Muscle of back (tissue), 11 donors: ENCODE results near the gene IRX2. TPM values are rescaled to one million over a fixed set of nuclear protein-coding genes. Genes with fewer than 3 reads are reported as not detected.
A peak's percentile ranks its signal among the peaks of the same experiment; 100 is the strongest.

Experiments
- DNase-seq, 3 donors: peaks; one replicate each; pipeline versions ENCODE4 v3.0.0 to v3.0.0-alpha.2; 2013
- polyA plus RNA-seq, 10 donors: library from polyadenylated mRNA; unstranded; fragments of 120-200 nt; gene quantifications; one replicate each; pipeline ENCODE4 v1.2.1, GENCODE V29; 2013; ENCODE audit not compliant: insufficient read length in 10 of 10

The IRX2 gene
- polyA plus RNA-seq, 10 donors, result 0.10 to 23.6 (median 0.20) TPM

DNA sequence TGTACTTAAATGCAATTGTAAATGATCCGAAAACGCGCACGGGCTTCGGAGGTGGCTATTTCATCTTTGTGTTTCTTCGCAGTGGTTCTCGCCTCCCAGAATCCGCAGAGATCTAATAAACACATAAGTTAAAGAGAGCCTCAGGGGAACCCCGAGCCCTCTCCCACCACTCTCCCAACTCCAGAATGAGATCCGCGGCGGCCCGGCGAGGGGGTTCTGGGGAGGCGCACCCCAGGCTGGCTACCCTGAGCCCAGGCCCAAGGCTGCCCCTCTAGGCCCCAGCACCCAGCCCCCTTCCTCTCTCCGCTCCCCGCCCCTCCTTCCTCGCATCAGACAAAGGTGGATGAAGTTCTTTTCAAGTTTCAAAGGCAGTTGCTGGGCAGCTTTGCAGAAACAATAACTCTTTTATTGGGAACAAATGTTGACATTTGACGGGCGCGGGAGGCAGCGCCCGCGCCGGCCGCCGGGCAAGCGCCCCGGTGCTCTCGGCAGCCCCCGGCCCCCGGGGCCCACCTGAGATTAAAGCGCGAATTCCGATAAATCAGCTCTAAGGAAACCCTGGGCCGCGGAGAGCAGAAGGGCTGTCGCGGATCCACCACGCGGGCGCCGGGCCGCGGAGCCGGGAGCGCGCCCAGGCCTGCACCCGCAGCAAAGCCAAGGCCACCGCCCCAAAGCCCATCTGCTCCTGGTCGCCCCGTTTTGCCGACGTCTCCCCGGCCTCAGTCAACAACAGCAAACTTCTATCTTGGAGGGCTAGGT, 8.4 kb downstream of the IRX2 start:
- peak in 1 of 3 donors; percentile 10 for DNase-seq

DNA sequence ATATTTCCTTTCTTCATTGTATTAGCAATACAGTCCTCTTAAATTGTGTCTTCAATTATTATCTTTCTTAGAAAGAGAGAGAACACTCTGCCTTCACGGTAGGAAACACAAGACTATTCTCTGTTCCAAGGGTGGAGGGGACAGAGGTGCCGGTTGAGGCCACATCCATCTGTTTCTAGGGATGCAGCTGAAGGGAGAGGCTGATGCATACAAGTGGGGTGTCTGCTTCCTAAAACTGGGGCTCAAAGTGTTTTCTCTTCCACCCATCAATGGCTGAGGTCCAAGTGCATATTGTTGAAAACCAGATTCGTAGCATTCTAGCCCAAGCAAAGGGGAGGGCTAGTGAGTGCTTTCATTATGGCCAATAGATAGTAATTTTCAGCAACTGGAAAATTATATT, 9.5 kb downstream of the IRX2 start:
- DNase-seq, result peak in 1 of 3 donors; percentile 36

DNA sequence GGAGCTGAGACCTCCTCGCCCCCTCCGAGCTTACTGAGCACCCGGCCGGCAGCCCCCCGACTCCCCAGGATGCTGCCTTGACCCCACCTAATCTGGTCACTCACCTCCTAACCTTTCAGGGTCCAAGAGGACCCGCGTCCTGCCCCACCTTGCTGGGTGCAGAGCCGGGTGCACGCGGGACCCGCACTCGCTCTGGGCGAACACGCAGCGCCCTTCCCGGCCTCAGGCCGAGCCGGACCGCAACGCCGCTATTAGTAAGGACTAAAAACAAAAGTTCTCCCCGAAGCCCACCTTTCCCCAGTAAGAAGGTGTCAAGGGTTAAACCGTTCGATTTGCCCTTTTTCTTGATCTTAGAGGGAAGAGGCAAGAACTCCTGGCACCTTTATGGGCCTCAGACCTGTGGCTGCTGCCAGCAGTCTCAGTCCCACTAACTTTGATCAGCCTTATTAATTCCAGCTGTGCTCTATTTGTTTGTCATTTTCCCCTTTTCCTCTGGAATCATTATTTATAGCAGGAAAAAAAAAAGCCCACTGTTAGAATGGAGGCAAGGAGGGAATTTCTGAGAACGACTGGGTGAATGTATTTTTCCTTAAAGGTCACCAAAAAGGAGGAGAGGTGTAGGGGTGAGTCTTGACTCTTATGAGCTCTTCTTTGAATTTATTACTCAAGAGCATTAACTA, 10.5 kb downstream of the IRX2 start:
- peak in 1 of 3 donors; percentile 34 for DNase-seq

DNA sequence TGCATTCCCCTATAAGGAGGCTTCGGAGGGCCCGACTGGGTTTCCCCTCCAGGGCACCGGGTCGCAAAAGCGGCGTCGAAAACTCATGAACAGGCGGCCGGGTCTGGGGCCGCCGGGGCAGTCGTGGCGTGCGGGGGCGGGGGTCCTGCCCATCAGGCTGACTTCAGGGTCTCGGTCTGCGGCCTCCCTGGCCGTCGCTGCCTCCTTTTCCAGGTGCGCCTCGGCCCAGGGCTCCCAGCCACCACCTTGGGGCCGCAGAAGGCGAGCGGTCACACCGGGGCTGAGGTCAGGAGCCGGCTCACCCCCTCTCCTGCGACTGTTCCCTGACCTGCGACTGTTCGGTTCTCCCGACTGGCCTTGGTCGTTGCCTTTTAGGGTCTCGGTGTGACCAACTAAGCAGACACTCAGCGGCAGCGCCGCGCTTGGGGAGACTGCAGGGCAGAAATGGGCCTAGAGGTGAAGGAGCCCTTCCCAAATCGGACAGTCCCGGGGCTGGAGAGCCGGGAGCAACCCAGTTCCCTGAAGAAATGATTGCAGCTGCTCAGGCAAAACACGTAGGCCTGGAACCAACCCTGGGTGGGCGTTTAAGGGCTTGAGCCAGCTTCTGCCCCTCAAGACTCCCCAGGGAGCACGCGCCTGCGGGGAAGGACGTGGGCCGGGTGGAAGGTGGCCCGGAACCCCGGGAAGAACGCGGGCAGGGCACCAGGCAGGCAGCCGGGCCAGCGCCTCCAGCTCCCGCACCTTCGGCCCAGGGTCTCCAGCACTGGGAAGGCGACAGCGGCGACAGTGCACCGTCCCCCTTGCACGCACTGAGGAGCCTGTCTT, 11.2 kb downstream of the IRX2 start:
- peak in 1 of 3 donors; percentile 16 for DNase-seq

DNA sequence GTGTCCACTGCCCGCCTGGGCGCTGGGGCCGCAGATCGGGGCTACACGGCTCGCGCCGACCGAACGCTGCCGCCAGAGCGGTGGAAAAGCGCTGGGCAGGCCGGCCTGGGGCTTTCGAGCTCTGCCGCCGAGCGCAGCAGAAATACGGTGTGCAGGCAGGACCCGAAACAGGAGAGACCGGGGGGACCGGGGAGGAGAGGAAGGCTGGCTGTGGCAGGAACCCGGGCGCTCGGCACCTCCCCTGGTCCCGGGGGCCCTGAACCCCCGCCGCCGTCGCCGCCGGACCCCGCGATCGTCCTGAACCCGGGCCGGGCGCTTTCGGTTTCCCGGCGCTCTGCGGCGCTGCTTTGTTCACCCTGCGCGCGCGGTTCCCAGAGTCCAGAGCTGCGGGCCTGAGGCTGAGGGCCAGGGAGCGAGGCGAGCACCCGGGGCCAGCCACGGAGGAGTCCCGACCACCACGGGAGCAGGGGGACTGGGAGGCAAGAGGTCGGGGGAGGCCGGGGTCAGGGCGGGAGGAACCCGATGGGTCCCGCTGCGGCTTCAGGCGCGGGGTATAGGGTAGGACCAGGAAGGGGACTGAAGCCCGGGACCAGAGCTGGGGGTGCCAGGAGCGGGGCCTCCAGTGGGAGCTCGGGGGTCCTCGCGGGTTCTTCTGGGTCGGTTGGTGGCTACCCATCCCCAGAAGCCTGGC, 12.0 kb downstream of the IRX2 start:
- peak in 1 of 3 donors; percentile 60 for DNase-seq

DNA sequence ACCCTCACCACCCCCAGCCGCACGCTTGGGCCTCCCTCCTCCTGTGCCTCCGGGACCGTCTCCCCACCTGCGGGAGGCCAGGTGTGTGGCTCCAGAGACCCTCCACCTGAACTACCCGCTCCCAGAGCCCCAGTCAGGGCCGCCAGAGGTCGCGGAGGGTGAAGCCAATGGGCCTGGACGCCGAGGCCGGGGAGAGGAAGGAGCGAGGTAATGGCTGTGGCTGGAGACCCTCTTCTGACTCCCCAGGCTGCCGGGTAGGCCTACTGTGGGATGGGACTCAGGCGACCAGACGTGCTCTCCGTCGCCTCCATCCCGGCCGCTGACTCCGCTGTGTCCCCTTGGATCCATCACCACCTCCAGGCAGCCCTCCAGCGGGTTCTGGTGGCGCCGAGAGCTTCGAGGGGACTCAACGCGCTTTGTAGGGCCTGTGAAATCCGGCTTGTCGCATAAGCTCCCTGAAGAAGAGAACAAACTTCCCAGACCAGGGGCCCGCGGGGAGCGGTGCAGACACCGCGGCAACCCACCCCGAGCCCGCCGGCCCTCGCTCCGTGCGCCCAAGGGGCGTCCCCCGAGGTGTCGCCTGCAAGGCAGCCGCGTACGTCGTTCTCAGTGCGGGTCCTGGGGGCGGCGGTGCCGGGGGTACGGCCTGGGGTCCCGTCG, 12.6 kb downstream of the IRX2 start:
- no peak for DNase-seq

DNA sequence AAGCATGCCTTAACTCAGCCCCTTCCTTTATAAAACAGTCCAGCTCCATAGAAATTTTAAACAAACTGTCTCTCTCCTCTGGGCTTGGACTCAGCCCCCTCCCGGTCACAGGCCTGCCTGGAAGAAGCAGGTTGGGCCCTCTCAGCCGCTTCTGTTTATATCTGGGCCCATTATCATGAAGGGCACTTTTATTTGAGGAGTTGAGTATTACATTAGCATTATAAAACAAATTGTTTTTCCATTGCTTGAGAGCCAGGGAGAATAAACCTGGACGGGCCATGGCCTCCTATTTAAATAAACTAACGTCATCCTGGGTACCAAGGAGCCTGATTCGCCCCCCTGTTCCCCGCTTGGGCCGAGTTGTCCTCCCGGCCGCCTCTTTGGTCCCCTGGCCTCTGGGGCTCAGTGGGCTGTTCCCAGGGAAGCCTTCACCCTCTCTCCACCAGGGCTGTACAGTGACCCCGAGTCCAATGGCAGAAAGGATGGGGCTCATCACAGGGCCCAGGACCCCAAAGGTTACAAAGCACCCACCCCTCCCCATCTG, 13.2 kb downstream of the IRX2 start:
- no peak for DNase-seq

DNA sequence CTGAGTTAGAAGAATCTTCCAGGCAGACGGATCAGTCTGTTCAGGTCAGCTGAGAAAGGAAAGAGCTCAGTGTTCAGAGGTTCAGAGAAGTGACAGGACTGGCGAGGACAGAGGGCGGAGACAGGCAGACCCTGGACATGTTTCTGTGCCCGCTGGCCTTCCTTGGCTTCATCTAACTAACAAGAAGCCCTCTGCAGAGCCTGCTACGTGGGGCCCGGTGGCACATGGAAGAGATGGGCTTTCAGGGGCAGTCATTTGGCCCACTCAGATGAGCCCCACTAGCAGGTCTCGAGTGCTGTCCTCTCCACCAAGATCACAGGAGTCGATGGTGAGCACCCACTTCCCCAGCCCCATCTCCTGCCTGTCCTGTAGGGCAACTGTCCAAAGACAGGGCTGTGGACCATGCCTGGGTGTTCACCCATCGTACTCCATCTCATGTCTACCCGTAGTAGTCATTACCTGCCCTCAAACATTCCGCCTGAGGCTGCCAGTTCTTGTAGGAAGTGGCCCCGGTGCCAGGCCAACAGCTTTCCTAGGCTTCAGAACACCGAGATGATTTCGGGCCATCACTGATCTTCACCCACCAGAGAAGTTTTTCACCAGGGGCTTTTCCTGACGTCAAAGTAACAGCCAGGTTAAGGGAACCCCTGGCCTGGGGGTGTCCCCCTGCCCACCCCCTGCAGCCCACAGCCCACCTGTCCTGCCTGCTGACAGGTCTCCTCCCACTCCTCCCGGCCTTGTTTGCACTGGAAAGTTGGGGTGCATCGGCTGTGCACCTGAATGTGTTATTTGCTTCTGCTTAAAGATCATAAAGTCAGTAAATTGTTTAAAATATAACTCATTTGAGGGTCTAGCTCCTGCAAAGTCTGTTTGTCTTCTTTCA, 14.0 kb downstream of the IRX2 start:
- DNase-seq, result no peak

DNA sequence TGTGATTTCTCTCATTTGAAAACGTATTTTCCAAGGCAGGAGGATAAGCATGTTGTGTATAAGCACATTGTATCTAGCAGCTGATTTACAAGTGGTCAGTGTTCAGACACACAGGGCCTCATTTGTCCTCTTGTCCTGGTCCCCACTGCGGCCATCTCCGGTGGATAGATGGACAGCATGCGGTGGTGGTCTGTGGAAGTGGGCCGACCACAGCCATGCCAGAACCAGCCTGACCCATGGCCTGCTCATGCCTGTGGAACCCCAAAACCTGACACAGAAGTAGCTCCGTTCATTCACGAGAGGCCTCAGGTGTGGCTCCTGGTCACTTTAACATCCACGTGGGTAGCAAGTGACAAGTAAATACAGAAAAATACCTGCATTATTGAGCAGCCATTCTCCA, 14.6 kb downstream of the IRX2 start:
- no peak for DNase-seq

DNA sequence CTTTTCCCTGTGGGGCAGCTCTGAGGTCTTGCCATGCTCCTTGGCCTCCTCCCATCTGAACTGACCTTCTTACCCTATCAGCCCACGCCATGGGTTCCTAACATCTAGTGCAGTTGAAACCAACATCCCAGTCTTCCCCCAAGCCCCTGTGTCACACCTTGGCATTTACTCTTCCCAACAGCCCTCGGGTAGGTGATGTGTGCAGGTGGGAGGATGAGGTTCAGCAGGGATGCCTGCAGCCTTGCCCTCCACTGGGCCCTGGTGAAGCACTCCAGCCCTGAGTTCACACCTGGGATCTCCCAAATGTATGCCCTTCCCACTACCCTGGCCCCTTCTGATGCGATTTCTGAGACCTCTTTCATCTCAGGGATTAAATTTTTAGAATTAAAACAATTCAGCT, 15.5 kb downstream of the IRX2 start:
- no peak for DNase-seq

DNA sequence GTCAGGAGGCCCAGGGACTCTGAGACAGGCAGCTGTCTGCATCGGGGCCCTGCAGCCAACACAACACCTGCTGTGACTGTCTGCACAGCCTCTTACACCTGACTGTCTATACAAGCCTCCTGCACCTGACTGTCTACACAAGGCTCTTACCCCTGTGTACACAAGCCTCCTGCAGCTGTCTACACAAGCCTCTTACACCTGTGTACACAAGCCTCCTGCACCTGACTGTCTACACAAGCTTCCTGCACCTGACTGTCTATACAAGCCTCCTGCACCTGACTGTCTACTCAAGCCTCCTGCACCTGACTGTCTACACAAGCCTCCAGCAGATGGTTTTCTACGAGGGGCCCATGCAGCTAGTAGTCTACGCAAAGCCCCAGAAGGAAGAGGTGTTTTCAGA, 18.6 kb downstream of the IRX2 start:
- no peak for DNase-seq

DNA sequence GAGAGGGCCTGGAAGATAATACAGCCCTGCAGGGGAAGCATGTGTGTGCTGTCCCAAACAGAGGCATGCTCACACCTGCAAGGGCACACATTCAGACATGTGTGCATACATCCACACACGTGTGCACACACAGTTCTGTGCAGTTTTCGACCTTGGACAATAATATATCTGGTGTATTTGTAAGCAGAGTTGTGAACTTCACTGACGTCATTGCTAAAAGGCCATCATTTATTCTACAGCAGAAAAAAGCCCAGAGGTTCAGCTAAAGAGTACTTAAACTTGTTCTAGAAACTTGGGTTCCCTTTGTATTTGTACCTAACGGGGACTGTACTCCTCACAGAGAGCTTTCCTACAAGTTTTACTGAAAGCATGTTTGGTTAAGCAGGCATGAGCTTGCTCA, 19.5 kb downstream of the IRX2 start:
- no peak for DNase-seq

DNA sequence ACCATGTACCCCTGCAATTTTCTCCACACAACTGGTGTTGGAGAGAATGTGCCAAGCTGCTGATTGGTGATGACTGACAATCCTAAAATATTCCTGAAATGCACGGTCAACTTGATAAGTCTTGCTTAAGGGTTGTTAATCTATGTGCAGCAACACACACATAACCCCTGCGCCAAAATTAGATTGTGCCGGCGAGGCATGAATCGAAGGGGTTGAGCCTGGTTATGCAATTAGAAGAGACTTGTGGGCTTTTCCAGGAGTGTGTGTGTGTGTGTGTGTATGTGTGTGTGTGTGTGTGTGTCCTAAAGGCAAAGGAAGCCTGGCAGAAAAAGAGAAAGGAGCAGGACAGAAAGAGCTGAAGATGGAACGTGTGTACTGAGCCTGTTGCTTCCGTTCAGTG, 22.3 kb downstream of the IRX2 start:
- no peak for DNase-seq

DNA sequence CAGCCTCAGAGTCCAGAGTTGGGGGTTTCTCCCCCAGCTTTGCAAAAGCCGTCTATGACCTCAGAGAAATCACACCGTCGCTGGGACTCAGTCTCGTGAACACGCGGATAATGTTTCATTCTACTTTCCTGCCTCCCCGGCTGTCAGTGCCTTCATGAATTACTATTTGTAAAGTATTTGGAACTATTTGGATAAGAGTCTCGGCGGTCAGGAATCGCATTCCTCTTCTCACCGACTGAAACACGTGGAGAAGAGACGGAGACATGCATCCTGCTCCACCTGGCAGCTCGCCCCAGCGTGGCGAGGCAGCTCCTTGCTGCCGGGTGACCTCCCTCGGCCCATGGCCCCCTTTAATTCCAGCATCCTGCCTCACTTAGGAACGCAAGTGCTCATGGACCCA, 23.9 kb downstream of the IRX2 start:
- DNase-seq, result no peak

DNA sequence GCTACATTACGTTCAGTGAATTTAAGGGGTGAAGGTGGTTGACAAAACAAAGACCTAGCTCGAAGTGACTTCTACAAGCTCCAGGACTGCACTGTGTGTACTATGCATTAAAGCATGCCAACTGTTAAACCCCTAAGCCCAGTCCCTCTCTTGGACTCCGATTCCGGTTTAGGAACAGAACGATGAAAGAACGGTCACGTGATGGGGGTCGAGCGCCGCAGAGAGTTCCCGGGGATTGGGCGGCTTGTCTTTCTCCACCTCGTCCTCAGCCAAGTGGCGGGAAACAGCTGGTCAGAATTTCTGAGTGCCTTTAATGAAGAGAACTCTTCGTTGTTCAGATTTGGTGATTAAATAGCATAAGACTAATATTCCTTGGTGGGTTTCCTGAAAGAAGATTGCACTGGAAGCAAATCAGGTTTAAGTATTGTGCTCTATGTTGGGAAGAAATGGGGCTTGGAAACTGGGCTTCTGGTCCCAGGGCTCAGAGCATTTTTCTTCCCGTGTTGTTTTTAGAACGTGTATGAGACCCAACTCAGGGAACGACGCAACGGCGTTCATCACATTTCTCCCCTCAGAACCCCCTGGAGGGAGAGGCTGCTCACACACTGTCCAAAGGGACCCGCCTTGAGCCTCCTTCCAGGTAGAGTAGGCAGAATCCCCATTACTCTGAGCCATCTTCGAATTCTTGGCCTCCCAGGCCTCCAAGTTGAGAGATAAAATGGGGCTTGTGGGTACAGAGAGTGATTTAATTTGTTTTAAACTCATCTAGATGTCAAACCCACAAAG, 25.3 kb downstream of the IRX2 start:
- DNase-seq, result no peak

DNA sequence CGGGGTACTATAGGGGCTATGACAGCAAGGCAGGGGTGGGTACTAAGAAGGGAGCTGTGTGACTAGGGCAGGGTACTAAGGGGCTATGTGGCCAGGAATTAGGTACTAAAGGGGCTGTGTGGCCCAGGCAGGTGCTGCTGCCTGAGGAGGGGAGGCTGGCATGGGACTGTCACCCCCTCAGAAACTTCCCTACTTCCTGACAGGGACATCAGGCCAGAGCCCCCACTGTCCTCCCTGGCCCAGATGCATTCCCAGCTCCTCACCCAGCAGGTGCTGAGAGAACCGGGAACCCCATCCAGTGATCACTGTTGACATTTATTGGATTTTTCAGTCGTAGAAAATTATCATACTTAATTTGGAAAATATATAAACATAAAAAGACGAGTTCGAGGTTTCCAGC, 26.6 kb downstream of the IRX2 start:
- no peak for DNase-seq

DNA sequence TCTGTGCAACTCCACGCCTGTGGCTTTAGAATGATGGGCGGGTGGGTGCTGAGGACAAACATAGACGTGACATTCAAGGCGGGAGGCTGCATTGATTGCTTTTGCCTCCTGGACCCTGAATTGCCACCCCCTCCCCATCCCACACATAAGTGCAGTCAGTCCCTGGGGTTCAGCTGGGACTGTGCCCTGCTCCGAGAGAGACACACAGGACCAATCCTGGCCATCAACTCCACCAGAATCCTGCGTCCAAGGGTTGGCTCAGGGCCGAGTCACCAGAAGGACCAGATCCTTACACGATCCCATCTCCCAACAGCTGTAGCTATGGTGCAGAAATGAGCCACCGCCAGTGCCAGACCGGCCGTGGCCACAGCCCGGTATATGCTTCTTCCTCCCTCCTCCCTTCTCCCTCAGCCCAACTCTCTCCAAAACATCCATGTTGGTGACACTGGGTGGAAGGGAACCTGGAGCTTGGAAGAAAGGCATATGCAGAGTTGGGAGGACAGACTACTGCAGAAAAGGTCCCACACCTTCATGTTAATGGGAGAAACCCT, 27.4 kb downstream of the IRX2 start:
- DNase-seq, result no peak

DNA sequence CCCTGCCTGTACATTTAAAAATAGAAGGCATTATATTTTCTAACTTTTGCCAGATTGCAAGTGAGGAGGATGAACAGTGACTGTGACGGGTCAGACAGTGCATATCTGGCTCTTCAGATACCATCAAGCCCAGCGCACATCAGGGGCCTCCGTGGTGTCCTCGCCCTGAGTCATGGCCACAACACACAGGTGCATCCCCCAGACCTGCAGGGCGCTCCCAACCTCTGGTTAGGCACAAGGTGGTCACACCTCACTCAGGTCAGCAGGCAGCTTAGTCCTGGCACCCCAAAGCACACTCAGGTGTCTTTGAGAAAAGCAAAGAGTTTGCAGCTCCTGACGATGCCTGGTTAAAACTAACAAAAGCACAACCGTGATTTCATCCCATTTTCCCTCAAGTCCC, 28.6 kb downstream of the IRX2 start:
- DNase-seq, result no peak
